Fibroblast of lung (primary cell): Measurements from ENCODE around the gene ERCC6L2. TPM values are rescaled to one million over a fixed set of nuclear protein-coding genes. Genes with fewer than 3 reads are reported as not detected.

ENCODE experiments used
- DNase-seq, 2 donors: peaks; one replicate each; pipeline versions ENCODE4 v3.0.0 to v3.0.0-alpha.2; 2010; ENCODE audit warnings: low read depth in 2 of 2
- H2AFZ ChIP-seq: 2 replicates; pipeline ENCODE4 v1.5.1; 2012; ENCODE audit warnings: low read length, control low read depth, inconsistent platforms
- H3K27ac ChIP-seq: 2 replicates; pipeline ENCODE4 v1.5.1; 2011; ENCODE audit warnings: low read length, control low read depth; ENCODE audit not compliant: insufficient read depth
- H3K27me3 ChIP-seq: 2 replicates; pipeline ENCODE4 v1.5.1; 2011; ENCODE audit warnings: mild to moderate bottlenecking, low read length; ENCODE audit not compliant: control insufficient read depth, insufficient read depth
- H3K36me3 ChIP-seq: 2 replicates; pipeline ENCODE4 v1.5.1; 2011; ENCODE audit warnings: low read length; ENCODE audit not compliant: control insufficient read depth, insufficient read depth
- H3K4me1 ChIP-seq: 2 replicates; pipeline ENCODE4 v1.5.1; 2011; ENCODE audit warnings: low read length; ENCODE audit not compliant: control insufficient read depth, insufficient read depth; ENCODE audit errors: extremely low read depth
- H3K4me2 ChIP-seq: 2 replicates; pipeline ENCODE4 v1.5.1; 2011; ENCODE audit warnings: low read length, control low read depth; ENCODE audit not compliant: insufficient read depth; ENCODE audit errors: extremely low read depth
- H3K4me3 ChIP-seq, 4 experiments: fragments of 200-600 bp in 1 of 4; sonication (generic) in 1 of 4; replicated peaks in 1 of 4; 2 replicates each; pipeline ENCODE4 v1.5.1; 2011 to 2016; ENCODE audit warnings: low read length in 4 of 4, low read depth in 3 of 4, mild to moderate bottlenecking in 3 of 4, control low read depth in 2 of 4, inconsistent platforms in 1 of 4, mixed read lengths in 1 of 4; ENCODE audit not compliant: insufficient read depth in 1 of 4; ENCODE audit errors: control extremely low read depth in 1 of 4
- H3K79me2 ChIP-seq: 2 replicates; pipeline ENCODE4 v1.5.1; 2012; ENCODE audit warnings: mild to moderate bottlenecking, low read length, inconsistent platforms; ENCODE audit not compliant: control insufficient read depth, insufficient read depth
- H3K9ac ChIP-seq: 2 replicates; pipeline ENCODE4 v1.5.1; 2011; ENCODE audit warnings: mild to moderate bottlenecking, low read length, control low read depth; ENCODE audit not compliant: insufficient read depth
- H3K9me3 ChIP-seq: 2 replicates; pipeline ENCODE4 v1.5.1; 2012; ENCODE audit warnings: low read depth, low read length; ENCODE audit not compliant: control insufficient read depth, insufficient read depth
- H4K20me1 ChIP-seq: 2 replicates; pipeline ENCODE4 v1.5.1; 2011; ENCODE audit warnings: low read length; ENCODE audit not compliant: control insufficient read depth, insufficient read depth; ENCODE audit errors: extremely low read depth
- CTCF ChIP-seq, 2 donors: IDR thresholded peaks in 1 of 2; conservative IDR thresholded peaks in 1 of 2; 1 replicate in 1 of 2; 2 replicates in 1 of 2; pipeline ENCODE4 v1.5.1; 2011 to 2012; ENCODE audit warnings: low read length in 2 of 2, control low read depth in 1 of 2, inconsistent platforms in 1 of 2, low read depth in 1 of 2, mild to moderate bottlenecking in 1 of 2
- EZH2 ChIP-seq: IDR thresholded peaks from 2 replicates; pipeline ENCODE4 v1.5.1; 2012; ENCODE audit warnings: low read length, control low read depth, mild to moderate bottlenecking; ENCODE audit errors: missing control alignments
- polyA plus RNA-seq, 2 donors: library from polyadenylated mRNA; depleted of rRNA in 1 of 2; stranded (reverse) in 1 of 2; unstranded in 1 of 2; fragments of >200 nt; gene quantifications; 2 replicates each; pipeline ENCODE4 v1.2.1, GENCODE V29; 2011 to 2012; ENCODE audit warnings: missing spikeins in 1 of 2
- total RNA-seq: library from RNA; depleted of rRNA; stranded (reverse); fragments of >200 nt; gene quantifications from 2 replicates; pipeline ENCODE4 v1.2.1, GENCODE V29; 2014

ERCC6L2 gene
- total and polyA plus RNA-seq, 2 donors (not counting 1 experiment from before 2014, with no cell fraction given), result 45.0 to 117 TPM

- TF ChIP-seq CTCF (conservative IDR thresholded peaks at IDR 0.05 in 1 of 2, IDR thresholded peaks at IDR 0.05 in 1 of 2; ENCODE audit: low read depth in 1 of 2, low read length in 2 of 2), result no peak
- H2AFZ ChIP-seq, result no peak overlapping the region
- no peak overlapping the region for H3K27ac ChIP-seq
- no peak overlapping the region for H3K4me3 ChIP-seq
- no peaks in the 10 kb centered on the region for H3K79me2 ChIP-seq
- H3K36me3 ChIP-seq, result no peaks in the 10 kb centered on the region
- no peaks in the 10 kb centered on the region for H4K20me1 ChIP-seq
- H3K4me1 ChIP-seq, result no peaks in the 10 kb centered on the region
- no peak overlapping the region for H3K4me2 ChIP-seq
- H3K9ac ChIP-seq, result peak overlapping the region; percentile 5
- peak; percentile 56 to 84 for DNase-seq
- no peaks in the 10 kb centered on the region for H3K9me3 ChIP-seq
- no peaks in the 10 kb centered on the region for H3K27me3 ChIP-seq
Measured at GRCh38 chr9:95834281-95834907, 41.1 kb upstream of the ERCC6L2 start.

GRCh38 chr9:95835393-95835792 is 40.1 kb upstream of the ERCC6L2 start:
- no peak for TF ChIP-seq EZH2
- no peak for TF ChIP-seq CTCF (conservative IDR thresholded peaks at IDR 0.05 in 1 of 2, IDR thresholded peaks at IDR 0.05 in 1 of 2; ENCODE audit: low read depth in 1 of 2, low read length in 2 of 2)
- Histone ChIP-seq H3K79me2 (no peaks in the 10 kb centered on the region), H3K27me3 (no peaks in the 10 kb centered on the region), H3K36me3 (no peaks in the 10 kb centered on the region), H3K9ac (no peak overlapping the region), H4K20me1 (no peaks in the 10 kb centered on the region), H2AFZ (no peak overlapping the region), H3K4me2 (no peak overlapping the region), H3K4me3 (no peak overlapping the region), H3K9me3 (no peaks in the 10 kb centered on the region), H3K4me1 (no peaks in the 10 kb centered on the region), H3K27ac (no peak overlapping the region)
- no peak for DNase-seq

- no peaks in the 10 kb centered on the region for H3K9me3 ChIP-seq
- H3K27me3 ChIP-seq, result no peaks in the 10 kb centered on the region
- no peak overlapping the region for H3K9ac ChIP-seq
- peak in 1 of 2 donors; percentile 80 for DNase-seq
- no peak for TF ChIP-seq CTCF (conservative IDR thresholded peaks at IDR 0.05 in 1 of 2, IDR thresholded peaks at IDR 0.05 in 1 of 2; ENCODE audit: low read depth in 1 of 2, low read length in 2 of 2)
- no peak for TF ChIP-seq EZH2
- no peaks in the 10 kb centered on the region for H3K36me3 ChIP-seq
- H3K4me3 ChIP-seq, result no peak overlapping the region
- H3K27ac ChIP-seq, result no peak overlapping the region
- no peak overlapping the region for H2AFZ ChIP-seq
- no peaks in the 10 kb centered on the region for H4K20me1 ChIP-seq
- no peak overlapping the region for H3K4me2 ChIP-seq
- H3K79me2 ChIP-seq, result no peaks in the 10 kb centered on the region
- H3K4me1 ChIP-seq, result no peaks in the 10 kb centered on the region
Measured at GRCh38 chr9:95836072-95836471, 39.4 kb upstream of the ERCC6L2 start.
